ENCODE data around the gene OSBPL7.
"Not testable (repeated sequence)": the region's sequence is repeated elsewhere in the genome, so short reads cannot be mapped to it uniquely, and the experiment has no call there.

Gene OSBPL7

DNA sequence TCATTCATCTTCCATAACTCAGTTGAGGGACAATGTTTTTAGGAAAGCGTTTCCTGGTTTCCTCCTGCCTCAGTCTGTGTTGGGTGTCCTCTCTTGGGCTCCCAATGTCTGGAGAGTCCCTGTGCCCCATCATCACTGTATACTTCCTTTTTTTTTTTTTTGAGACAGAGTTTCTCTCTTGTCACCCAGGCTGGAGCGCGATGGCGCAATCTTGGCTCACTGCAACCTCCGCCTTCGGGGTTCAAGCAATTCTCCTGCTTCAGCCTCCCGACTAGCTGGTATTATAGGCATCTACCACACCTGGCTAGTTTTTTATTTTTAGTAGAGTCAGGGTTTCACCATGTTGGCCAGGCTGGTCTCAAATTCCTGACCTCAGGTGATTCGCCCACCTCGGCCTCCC is 47.9 kb downstream of the OSBPL7 start:
- not testable (repeated sequence) for DNase-seq (ENCODE audit: low read depth in 2 of 2)

- no peak for DNase-seq (ENCODE audit: low read depth in 2 of 2)
Measured at GRCh38 chr17:47763913-47764582, 57.5 kb downstream of the OSBPL7 start.

DNA sequence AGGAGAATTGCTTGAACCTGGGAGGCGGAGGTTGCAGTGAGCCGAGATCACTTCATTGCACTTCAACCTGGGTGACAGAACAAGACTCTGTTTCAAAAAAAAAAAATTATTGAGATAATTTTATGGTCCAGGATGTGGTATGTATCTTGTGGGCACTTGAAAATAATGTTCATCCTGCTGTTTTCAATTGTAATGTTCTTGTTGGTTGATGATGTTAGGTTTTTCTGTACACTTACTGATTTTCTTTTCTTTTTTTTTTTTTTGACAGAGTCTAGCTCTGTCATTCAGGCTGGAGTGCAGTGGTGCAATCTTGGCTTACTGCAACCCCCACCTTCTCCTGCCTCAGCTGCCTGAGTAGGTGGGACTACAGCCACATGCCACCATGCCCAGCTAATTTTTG is 58.9 kb downstream of the OSBPL7 start:
- DNase-seq (ENCODE audit: low read depth in 2 of 2) = no peak

GRCh38 chr17:47760409-47761140 is 61.0 kb downstream of the OSBPL7 start:
- DNase-seq (ENCODE audit: low read depth in 2 of 2) = no peak

- DNase-seq (ENCODE audit: low read depth in 2 of 2) = no peak
Measured at GRCh38 chr17:47757386-47757785, 64.2 kb downstream of the OSBPL7 start.

All from stimulated activated CD8-positive, alpha-beta memory T cell treated with anti-CD3 and anti-CD28 coated beads, Interleukin-2, amount 100 ng/mL, for 1 hour (primary cell).